Body of pancreas (tissue), 4 donors: Measurements from ENCODE around the gene FILIP1L.

Experiments used
- POLR2A ChIP-seq, 3 donors: fragments of 450-650 bp; IDR thresholded peaks; one replicate each; pipeline ENCODE4 v1.6.1; 2016; ENCODE audit warnings: antibody characterized with exemption in 3 of 3, mild to moderate bottlenecking in 2 of 3
- TF ChIP-seq, protein P1 (sequence below), 7 experiments: fragments of 450-650 bp in 4 of 7; fragments of 200-600 bp in 3 of 7; sonication (generic) in 3 of 7; IDR thresholded peaks; one replicate each; pipeline ENCODE4 v1.5.1; 2016 to 2019; ENCODE audit warnings: antibody characterized with exemption in 7 of 7

DNA sequence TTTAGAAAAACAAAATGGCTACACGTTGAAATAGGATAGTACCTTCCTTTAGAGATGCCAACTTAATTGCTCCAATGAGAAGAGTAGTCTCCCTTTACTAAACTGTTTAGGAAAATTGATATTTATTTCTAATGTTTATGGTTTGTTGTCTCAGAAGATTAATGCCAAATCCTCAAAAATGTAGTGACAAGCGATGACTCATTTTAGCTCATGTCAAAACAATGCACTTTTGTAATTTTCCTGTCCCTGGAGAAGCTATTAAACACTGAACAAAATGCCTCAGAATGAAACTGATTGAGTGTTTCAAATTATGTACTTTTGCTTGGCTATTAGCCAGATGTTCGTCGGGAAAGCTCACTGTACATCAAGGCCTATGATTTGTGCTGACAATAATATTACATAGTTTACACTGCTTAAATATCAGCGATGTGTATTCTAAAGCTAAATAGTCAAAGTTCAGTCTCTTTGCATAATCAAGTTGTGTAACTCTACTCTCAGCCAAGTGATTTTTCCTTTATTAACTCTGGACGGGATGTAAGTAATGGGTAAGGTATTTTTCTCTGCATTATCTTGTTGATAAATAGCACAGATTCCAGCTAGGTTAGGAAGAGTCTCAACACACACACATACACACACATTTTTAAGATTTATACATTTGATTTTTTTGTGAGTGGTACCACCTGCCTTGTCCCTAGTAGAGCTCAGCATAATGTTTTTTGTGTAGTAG lies 212.9 kb downstream of the FILIP1L start:
- TF ChIP-seq, protein P1, sequence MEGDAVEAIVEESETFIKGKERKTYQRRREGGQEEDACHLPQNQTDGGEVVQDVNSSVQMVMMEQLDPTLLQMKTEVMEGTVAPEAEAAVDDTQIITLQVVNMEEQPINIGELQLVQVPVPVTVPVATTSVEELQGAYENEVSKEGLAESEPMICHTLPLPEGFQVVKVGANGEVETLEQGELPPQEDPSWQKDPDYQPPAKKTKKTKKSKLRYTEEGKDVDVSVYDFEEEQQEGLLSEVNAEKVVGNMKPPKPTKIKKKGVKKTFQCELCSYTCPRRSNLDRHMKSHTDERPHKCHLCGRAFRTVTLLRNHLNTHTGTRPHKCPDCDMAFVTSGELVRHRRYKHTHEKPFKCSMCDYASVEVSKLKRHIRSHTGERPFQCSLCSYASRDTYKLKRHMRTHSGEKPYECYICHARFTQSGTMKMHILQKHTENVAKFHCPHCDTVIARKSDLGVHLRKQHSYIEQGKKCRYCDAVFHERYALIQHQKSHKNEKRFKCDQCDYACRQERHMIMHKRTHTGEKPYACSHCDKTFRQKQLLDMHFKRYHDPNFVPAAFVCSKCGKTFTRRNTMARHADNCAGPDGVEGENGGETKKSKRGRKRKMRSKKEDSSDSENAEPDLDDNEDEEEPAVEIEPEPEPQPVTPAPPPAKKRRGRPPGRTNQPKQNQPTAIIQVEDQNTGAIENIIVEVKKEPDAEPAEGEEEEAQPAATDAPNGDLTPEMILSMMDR (IDR thresholded peaks at IDR 0.05): no peak
- no peak for TF ChIP-seq POLR2A (IDR thresholded peaks at IDR 0.05)
